GM19397 (cell line): ENCODE data around the gene UVSSA.
"Not testable (repeated sequence)": the region's sequence is repeated elsewhere in the genome, so short reads cannot be mapped to it uniquely, and the experiment has no call there.

Experiments used
- ATAC-seq: cut with Tn5 transposase; IDR thresholded peaks from one replicate; pipeline ENCODE4 v1.9.1; 2021; ENCODE audit warnings: mild to moderate bottlenecking, moderate library complexity; ENCODE audit not compliant: unreplicated experiment

UVSSA gene

GRCh38 chr4:1316537-1317168 lies 30.4 kb upstream of the UVSSA start:
- ATAC-seq = no peak

DNA sequence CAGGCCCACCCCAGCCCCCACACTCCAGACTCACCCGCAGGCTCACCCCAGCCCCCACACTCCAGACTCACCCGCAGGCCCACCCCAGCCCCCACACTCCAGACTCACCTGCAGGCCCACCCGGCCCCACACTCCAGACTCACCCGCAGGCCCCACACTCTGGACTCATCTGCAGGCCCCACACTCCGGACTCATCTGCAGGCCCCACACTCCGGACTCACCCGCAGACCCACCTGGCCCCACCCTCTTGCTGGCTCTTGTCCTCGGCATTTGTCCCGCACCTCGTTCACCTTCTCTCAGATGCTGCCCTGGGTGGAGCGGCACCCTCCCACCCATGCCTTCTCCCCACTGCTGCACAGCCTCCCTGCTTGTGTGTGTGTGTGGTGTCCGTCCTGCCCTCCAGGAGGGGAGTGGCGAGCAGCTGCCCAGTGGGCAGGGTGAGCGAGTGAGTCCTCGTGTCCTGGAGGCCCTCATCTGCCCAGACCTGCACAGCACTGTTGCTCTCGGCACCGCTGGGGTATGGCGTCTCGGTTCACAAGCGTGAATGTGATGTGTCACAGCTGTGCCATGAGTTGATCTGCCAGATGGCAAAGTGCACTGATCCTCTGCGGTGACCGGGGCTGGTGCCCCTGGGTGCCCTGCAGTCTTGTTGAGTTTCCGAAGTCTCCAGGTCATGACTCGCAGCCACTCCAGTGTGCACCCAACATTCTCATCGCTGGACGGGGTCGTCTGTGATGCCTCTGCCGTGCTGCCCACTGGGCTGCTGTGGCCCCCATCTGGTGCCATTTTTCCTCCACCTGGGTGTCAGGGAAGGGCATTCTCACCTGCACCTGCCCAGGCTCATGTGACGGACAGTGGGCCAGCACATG lies 29.6 kb upstream of the UVSSA start:
- ATAC-seq = no peak

- no peak for ATAC-seq
These were observed 29.0 kb upstream of the UVSSA start for GRCh38 chr4:1318046-1318375.

GRCh38 chr4:1318488-1319213 lies 28.4 kb upstream of the UVSSA start:
- no peak for ATAC-seq

GRCh38 chr4:1321486-1321885 lies 25.5 kb upstream of the UVSSA start:
- ATAC-seq = no peak

DNA sequence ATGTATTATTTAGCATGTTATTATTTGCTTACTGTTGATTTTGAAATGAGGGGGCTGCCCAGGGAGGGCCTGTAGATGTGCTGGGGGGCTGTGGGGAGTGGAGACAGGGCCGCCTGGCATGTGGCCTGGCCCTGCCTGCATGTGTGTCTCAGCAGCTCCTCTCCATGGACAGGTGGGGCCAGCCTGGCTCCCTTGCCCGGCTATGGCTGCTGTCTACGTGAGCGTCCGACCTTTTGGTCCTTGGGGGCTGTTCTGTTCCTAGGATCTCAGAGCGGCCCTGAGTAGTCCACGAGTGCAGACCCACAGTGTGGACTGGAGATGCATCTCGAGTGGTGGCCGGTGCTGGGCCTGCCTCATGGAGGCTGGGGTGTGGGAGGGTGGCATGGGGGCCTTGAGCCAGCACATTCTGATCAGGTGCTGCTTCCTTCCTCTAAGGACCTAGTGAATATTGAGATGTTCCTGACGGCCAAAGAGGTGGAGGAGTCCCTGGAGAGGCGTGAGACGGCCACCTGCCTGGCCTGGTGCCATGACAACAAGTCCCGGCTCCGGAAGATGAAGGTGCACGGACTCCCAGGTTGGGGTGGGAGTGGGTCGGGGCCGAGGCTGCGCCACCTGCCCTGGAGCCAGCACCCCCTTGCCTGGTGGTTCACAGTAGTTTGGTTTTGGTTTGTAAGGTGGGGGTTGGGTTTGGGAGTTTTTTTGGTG lies 24.9 kb upstream of the UVSSA start:
- ATAC-seq = no peak

- ATAC-seq = no peak
These were observed 23.8 kb upstream of the UVSSA start for GRCh38 chr4:1323280-1323634.

DNA sequence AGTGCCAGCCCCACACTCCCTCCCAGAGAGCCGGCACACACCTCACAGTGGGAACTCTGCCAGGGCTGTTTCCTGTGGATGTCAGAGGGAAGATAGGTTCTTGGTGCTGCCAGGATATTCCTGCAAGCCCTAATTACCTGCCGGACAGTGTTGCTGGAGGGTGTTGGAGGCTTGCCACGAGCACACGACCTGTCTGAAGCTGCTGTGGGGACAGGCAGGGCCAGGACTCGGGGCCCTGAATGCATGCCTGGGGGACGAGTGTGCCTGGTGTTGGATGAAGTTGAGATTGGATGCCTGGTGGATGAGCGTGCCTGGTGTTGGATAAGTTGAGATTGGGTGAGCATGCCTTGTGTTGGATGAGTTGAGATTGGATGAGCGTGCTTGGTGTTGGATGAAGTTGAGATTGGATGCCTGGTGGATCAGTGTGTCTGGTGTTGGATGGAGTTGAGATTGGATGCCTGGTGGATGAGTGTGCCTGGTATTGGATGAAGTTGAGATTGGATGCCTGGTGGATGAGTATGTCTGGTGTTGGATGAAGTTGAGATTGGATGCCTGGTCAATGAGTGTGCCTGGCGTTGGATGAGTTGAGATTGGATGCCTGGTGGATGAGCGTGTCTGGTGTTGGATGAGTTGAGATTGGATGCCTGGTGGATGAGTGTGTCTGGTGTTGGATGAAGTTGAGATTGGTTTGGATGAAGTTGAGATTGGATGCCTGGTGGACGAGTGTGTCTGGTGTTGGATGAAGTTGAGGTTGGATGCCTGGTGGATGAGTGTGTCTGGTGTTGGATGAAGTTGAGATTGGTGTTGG lies 23.2 kb upstream of the UVSSA start:
- no peak for ATAC-seq

- not testable (repeated sequence) for ATAC-seq
These were observed 22.4 kb upstream of the UVSSA start for GRCh38 chr4:1324443-1325175.

DNA sequence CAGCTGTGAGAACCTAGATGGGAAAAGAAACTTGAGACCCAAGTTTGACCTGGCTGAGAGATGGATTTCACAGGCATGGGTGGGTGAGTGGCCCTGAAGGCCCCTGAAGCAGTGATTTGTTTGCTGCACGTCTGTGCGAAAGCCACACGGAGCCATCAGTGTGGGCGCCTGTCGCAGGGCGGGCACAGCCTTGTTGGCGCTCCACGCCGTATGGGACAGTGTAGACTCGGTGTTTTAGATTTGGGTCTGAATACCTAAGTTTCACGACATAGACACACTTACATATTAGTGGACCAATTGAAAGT lies 21.9 kb upstream of the UVSSA start:
- ATAC-seq = no peak

DNA sequence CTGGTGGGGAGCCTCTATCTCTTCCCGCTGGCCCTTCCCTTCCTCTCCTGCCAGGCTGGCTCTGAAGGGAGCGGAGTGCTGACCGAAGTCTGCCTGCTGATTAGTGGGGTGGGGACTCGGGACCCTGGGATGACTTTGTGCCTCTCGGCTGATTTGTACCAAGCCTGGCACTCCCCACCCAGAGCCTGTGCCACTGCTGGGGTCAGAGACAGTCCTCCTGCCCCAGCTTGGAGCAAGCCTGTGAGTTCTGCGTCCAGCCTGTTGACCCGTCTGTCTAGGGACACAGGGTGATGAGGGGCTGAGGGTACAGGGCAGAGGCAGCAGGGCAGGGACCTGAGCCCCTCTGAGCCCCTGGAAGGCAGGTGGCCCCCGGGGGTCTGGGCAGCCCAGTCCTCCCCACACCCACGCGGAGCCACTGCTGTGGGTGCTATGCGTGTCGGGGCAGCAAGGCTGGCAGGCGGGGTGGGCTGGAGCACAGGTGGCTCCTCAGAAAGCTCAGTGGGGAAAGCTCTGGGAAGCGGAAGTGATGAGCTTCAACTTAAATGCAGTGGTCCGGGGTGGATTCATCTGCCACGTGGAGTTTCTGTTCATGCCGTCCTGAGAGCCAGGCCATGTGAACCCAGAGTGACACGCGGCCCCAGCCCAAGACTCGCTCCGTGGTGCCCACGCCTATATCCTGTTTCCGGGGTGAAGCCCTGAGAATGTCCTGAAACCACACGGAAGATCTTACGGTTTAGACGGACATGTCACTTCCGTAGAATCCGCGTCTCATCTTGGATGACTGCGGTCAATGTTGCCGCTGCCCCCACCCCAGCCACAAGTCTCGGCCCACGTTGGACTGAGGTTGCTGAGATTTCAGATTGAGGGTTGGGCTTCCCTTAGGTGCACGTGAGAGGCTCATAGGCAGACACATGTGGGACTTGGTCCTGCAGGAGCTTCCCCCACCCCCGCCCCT lies 21.1 kb upstream of the UVSSA start:
- no peak for ATAC-seq

DNA sequence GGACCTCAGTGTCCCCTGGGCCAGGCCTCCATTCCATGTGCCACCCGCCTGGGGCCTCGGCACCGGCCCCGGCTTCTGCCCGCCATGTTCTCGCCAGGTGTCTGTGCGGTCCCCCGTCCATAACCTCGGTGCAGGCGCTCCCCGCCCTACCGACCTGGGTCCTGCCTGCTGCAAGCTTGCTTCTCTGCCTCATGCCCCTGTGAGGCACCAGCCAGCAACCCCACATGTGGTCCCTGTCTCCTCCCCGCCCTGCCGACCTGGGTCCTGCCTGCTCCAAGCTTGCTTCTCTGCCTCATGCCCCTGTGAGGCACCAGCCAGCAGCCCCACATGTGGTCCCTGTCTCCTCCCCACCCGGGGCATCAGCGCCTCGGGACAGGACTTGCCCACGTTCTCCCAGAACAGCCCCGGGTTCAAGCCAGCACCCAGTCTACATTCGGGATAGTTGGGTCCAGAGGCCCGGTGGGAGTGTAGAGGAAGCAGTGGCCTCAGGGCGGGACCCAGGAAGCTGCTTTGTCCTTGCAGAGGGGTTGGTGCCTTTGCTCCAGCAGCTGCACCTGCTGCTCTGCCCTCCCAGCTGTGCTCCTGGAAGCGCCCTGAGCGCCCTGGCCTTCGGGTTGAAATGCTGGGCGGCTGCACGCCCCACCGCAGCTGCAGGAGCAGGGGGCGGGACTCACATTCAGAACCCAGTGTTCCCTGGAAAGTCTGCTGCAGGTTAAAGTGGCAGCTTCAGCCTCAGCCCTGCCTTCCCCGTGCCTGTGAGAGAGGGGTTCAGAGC lies 20.1 kb upstream of the UVSSA start:
- ATAC-seq = no peak

GRCh38 chr4:1327526-1328266 lies 19.3 kb upstream of the UVSSA start:
- no peak for ATAC-seq

DNA sequence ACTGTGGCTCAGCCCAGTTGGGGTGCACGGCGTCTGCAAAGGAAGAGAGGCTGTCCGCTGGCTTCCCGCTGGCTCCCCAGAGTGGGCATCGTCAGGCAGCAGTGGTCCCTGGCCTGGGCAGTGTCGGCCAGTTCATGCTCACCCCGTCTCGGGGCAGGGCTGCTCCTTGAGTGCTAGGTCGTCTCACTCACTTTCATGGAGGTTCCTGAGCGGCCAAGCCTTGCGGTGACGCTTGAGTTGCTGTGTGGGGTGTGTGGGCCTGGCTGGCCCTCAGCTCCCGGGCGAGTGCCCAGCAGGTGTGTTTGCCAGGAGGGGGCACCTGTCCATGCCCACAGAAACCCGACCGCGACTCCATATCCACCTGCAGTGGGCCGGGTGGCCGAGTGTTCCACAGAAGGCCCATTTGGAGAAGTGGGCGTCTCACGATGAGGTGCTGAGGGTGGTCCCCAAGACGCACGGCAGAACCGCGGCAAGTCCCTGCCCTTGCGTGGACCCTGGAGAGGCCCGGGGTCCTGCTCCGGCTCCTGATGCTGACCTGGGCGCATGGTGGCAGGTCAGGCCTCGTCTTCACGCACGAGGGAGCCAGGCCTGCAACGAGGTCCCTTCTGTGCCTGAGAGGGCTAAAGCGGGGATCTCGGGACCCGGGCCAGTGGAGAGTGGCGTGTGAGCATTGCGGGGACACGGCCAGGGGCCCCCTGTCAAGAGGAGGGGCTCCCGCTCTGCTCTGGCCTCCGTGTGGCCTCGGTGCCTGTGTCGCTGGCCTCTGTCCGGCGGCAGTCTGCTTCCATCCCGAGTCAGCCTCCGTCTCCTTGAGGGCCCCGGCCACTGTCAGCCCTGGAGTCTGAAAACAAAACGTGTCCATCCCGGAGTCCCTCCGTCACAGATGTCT lies 18.5 kb upstream of the UVSSA start:
- ATAC-seq = no peak

DNA sequence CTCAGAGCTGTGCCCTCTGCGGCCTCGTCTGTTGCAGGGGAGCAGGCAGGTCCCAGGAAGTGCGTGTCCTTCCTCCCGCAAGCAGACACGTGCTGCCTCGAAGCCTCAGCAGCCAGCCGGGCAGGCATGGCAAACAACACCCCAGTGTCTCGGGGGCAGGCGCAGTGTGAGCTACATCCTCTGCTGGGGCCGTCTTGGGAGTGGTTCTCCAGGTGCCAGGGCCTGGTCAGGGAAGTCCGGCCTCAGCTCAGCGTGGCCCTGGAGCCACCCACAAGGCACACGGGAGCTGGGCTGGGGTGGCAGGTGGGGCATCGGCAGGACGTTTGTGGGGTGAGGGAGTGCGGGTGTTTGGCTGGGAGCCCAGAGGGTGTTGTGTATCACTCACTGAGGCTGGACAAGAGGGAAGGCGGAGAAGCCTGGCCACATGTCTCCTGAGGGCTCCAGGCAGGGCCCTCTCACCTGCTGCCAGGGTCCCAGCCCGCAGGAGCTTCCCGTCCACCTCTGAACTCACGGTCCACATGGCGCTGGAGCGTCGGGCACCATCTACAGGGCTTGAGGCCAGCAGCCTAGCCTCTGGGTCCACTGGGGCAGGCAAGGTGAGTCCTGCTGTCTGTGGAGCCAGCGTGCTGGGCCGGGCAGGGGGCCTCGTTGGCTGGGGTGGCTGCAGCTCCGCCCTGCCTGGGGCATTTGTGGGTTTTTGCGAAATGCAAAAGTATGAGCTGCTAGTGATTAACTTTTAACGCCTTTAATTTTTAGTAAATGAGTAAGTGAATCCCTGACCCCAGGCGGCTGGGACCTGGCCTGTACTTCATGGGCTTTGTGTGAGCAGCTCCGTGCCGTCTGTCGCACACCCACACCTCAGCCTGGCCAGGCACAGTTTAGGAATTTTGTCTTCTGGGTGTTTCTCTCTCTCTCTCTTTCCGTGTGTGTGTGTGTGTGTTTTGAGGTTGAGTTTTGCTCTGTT lies 17.3 kb upstream of the UVSSA start:
- no peak for ATAC-seq
